ENCODE results near the gene IL23A. TPM values are rescaled to one million over a fixed set of nuclear protein-coding genes. Genes with fewer than 3 reads are reported as not detected.
A peak's percentile ranks its signal among the peaks of the same experiment; 100 is the strongest.
"Not testable (repeated sequence)": the region's sequence is repeated elsewhere in the genome, so short reads cannot be mapped to it uniquely, and the experiment has no call there.

Gene IL23A
- total RNA-seq, 2 experiments from 2014 or later, result 47.6 to 48.5 TPM

DNA sequence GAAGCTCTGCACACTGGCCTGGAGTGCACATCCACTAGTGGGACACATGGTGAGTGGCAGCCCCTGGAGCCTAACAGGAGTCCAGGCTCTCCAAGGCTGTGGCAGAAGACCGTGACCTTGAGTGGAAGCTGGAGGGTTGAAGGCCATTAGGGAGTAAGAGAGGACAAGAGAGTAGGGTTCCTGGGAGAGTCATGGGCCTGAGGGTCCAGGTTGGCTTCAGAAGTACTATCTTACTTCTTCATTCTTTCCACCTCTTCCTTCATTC, 406 bp downstream of the IL23A start:
- POLR2A ChIA-PET, result interaction anchor here (0.6 to 3.5 kb wide), 9 partner anchors 10 to 221 kb away, joined by 3 to 58 read pairs (median 4); partner anchors contain the start of genes CNPY2, STAT2, TIMELESS and ZC3H10
- H3K9me3 Mint-ChIP-seq, result no peaks in the 10 kb centered on the region
- intact Hi-C loops (cut with micrococcal nuclease), result loop anchor here (2.0 kb wide), 3 partner anchors 38 to 220 kb away; partner anchors contain the start of genes CS, TIMELESS and ZC3H10
- peaks cover 49% of the 10 kb centered on the region for H3K4me1 Mint-ChIP-seq (ENCODE audit: low read depth)
- no peak for DNase-seq
- peak overlapping the region; percentile 92 for H3K4me3 Mint-ChIP-seq
- CTCF ChIA-PET, result interaction anchor here (0.6 to 2.3 kb wide), 7 partner anchors 11 to 299 kb away, joined by 3 to 9 read pairs (median 3); partner anchors contain the start of genes ANKRD52 and STAT2
- H3K36me3 Mint-ChIP-seq, result peaks cover 26% of the 10 kb centered on the region
- H3K27ac Mint-ChIP-seq, result peak overlapping the region; percentile 98
- H3K27me3 Mint-ChIP-seq, result no peaks in the 10 kb centered on the region

DNA sequence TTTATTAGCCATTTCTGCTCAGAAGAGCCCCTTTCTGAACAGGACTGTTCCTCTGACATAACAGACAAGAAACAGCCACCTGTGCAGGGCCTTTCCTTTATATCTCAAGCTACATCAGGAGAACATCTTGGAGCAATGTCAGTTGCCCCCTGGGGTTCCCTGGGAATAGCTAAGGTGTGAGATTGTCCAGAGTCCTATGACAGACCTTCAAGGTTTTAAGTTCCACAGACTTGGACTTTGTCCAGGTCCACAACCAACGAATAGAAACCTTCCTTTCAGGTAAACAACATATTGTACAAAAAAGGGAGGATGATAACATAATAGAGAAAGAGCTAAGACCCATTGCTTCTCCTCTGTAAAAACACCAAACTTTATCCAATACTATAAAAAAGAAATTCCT, 2.9 kb downstream of the IL23A start:
- H3K9me3 Mint-ChIP-seq, result no peaks in the 10 kb centered on the region
- H3K36me3 Mint-ChIP-seq, result peaks cover 38% of the 10 kb centered on the region
- CTCF ChIA-PET, result no interaction called here
- DNase-seq, result no peak
- POLR2A ChIA-PET, result interaction anchor here (0.6 to 1.9 kb wide), 2 partner anchors 15 to 19 kb away, joined by 3 to 13 read pairs; partner anchors contain the start of gene STAT2
- intact Hi-C loops (cut with micrococcal nuclease), result no loop called here
- H3K27me3 Mint-ChIP-seq, result no peaks in the 10 kb centered on the region
- peaks cover 40% of the 10 kb centered on the region for H3K4me1 Mint-ChIP-seq (ENCODE audit: low read depth)
- peak overlapping the region; percentile 32 for H3K27ac Mint-ChIP-seq
- no peak overlapping the region for H3K4me3 Mint-ChIP-seq

DNA sequence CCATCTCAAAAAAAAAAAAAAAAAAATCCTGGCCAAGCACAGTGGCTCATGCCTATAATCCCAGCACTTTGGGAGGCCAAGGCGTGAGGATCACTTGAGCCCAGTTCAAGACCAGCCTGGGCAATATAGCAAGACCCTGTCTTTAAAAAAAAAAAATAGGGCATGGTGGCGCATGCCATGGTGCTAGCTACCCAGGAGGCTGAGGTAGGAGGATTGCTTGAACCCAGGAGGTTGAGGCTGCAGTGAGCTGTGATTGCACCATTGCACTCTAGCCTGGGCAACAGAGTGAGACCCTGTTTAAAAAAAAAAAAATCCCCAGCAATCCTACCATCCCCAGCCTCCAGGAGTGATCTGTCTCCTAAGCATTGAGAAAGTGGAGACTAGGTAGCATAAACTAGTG, 3.6 kb downstream of the IL23A start:
- ChIA-PET CTCF (interaction anchor here (0.8 kb wide), 1 partner anchor 106 kb away, joined by 3 read pairs; no protein-coding TSS in a partner anchor), POLR2A (interaction anchor here (1.9 kb wide), 1 partner anchor 18 kb away, joined by 13 read pairs; the partner anchor contains the start of gene STAT2)
- Mint-ChIP-seq H3K4me1 (ENCODE audit: low read depth) (peaks cover 36% of the 10 kb centered on the region), H3K36me3 (peaks cover 44% of the 10 kb centered on the region)
- H3K4me3 Mint-ChIP-seq; H3K27me3 Mint-ChIP-seq; H3K27ac Mint-ChIP-seq; H3K9me3 Mint-ChIP-seq; DNase-seq; intact Hi-C loops (cut with micrococcal nuclease): not testable (repeated sequence)

DNA sequence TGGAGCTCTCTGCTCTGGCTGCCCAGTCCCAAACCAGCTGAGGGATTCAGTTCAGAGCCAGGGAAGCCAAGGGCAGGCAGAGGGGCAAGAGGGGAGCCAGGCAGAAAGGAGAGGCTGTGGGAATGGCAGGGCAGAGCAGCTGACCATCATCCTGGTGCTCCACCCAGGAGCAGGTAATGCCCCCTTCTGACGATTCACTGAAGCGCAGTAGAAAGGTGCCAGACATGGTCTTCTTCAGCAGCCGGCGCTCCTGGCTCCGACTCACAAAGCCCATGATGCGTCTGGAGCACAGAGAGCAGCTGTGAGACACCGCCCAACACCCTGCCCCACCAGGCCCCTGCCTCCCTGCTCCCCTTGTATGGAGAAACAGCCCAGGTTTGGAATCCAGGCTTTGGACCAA, 8.0 kb downstream of the IL23A start:
- H3K4me3 Mint-ChIP-seq, result no peak overlapping the region

DNA sequence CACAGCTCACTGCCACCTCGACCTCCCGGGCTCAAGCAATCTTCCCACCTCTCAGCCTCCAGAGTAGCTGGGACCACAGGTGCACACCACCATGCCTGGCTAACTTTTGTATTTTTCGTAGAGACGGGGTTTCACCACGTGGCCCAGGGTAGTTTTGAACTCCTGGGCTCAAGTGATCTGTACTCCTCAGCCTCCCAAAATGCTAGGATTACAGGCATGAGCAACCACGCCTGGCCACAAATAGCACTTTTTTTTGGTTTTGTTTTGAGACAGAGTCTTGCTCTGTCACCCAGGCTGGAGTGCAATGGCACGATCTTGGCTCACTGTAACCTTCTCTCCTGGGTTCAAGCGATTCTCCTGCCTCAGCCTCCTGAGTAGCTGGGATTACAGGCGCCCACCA, 8.6 kb downstream of the IL23A start:
- H3K4me1 Mint-ChIP-seq (ENCODE audit: low read depth); DNase-seq; H3K27me3 Mint-ChIP-seq; intact Hi-C loops (cut with micrococcal nuclease); H3K27ac Mint-ChIP-seq; H3K4me3 Mint-ChIP-seq; H3K9me3 Mint-ChIP-seq; POLR2A ChIA-PET: not testable (repeated sequence)
- H3K36me3 Mint-ChIP-seq, result peaks cover 54% of the 10 kb centered on the region
- CTCF ChIA-PET, result interaction anchor here (0.6 to 2.0 kb wide), 5 partner anchors 11 to 102 kb away, joined by 3 to 7 read pairs (median 3); partner anchors contain the start of genes STAT2 and TIMELESS

More for the DNA sequence above, 8.0 kb downstream of the IL23A start:
- Mint-ChIP-seq H3K27ac (no peak overlapping the region), H3K4me1 (ENCODE audit: low read depth) (no peaks in the 10 kb centered on the region), H3K36me3 (peaks cover 54% of the 10 kb centered on the region), H3K27me3 (no peaks in the 10 kb centered on the region), H3K9me3 (no peaks in the 10 kb centered on the region)
- ChIA-PET CTCF (interaction anchor here (0.8 to 2.0 kb wide), 5 partner anchors 12 to 114 kb away, joined by 3 to 7 read pairs (median 3); partner anchors contain the start of genes STAT2 and TIMELESS), POLR2A (no interaction called here)
- peak; percentile 46 for DNase-seq
- intact Hi-C loops (cut with micrococcal nuclease), result no loop called here

DNA sequence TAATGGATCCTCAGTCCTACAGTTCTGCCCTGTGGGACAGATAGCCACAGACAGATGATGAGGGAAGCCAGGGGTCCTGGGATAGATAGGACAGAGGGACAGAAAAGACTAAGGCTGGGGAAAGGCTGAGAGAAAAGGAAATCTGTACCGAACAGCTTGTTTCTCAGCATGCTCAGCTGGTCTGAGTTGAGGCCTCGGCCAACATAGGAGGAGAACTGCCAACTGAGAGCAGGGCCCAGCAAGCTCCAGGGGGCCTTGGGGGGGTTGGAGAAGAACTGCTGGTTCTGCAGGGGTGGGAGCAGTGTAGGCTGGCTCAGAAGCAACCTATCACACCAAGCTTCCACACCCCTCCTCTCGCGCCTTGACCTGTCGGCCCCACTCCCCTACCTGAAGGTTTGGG, 10.1 kb downstream of the IL23A start:
- ChIA-PET POLR2A (interaction anchor here (0.7 to 0.9 kb wide), 2 partner anchors 9 to 10 kb away, joined by 3 read pairs; partner anchors contain the start of gene IL23A), CTCF (interaction anchor here (0.9 to 2.0 kb wide), 2 partner anchors 10 to 115 kb away, joined by 3 to 8 read pairs; partner anchors contain the start of gene STAT2)
- Mint-ChIP-seq H3K9me3 (no peaks in the 10 kb centered on the region), H3K4me1 (ENCODE audit: low read depth) (no peaks in the 10 kb centered on the region), H3K4me3 (no peak overlapping the region), H3K27ac (no peak overlapping the region), H3K36me3 (peaks cover 46% of the 10 kb centered on the region), H3K27me3 (no peaks in the 10 kb centered on the region)
- no peak for DNase-seq
- intact Hi-C loops (cut with micrococcal nuclease), result no loop called here

DNA sequence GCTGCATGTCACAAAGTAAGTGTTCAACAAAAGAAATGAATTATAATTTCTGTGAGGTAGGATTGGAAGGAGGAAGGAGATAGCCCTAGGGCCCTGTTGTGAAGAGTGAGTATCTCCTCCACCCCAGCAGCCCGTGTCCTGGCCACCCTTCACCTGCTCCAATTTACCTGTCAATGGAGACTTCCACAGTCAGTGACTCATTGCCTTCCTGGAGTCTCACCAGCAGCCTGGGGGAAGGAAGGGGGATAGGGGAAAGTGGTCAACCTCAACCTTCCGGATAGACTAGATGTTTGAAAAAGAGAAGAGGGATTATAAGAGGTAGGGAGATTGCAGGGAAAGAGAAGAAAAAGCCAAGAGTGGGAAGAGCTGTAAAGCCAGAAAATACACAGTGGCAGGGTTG, 12.0 kb downstream of the IL23A start:
- no peaks in the 10 kb centered on the region for H3K9me3 Mint-ChIP-seq
- DNase-seq, result no peak
- ChIA-PET CTCF (interaction anchor here (0.7 to 2.0 kb wide), 2 partner anchors 8 to 12 kb away, joined by 3 to 8 read pairs; partner anchors contain the start of genes IL23A and STAT2), POLR2A (interaction anchor here (1.0 kb wide), 1 partner anchor 9 kb away, joined by 4 read pairs; the partner anchor contains the start of gene STAT2)
- no peaks in the 10 kb centered on the region for H3K4me1 Mint-ChIP-seq (ENCODE audit: low read depth)
- H3K27ac Mint-ChIP-seq, result no peak overlapping the region
- H3K36me3 Mint-ChIP-seq, result peaks cover 50% of the 10 kb centered on the region
- H3K27me3 Mint-ChIP-seq, result no peaks in the 10 kb centered on the region
- no peak overlapping the region for H3K4me3 Mint-ChIP-seq
- intact Hi-C loops (cut with micrococcal nuclease), result no loop called here

DNA sequence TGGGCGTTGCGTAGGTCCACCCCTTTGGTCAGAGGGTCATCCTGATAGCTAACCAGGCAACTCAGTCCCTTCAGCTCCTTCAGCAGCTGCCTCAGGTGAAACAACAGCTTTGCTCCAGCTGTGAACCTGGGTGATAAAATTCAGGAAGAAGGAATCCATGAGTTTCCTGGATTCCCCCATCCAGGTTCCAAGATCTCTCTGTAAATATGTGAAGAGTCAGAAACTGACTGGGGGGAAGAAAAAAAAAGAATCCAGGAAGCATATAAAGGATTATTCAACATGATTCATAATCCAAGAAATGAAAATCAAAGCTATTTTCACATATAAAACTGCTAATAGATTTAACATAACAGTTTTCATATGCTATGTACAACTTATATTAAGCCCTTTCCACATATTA, 12.6 kb downstream of the IL23A start:
- H3K4me1 Mint-ChIP-seq (ENCODE audit: low read depth), result peaks cover 3% of the 10 kb centered on the region
- H3K36me3 Mint-ChIP-seq, result peaks cover 50% of the 10 kb centered on the region
- H3K4me3 Mint-ChIP-seq, result no peak overlapping the region
- DNase-seq, result no peak
- H3K9me3 Mint-ChIP-seq, result no peaks in the 10 kb centered on the region
- ChIA-PET CTCF (no interaction called here), POLR2A (interaction anchor here (0.6 to 1.0 kb wide), 3 partner anchors 8 to 141 kb away, joined by 3 to 4 read pairs (median 3); partner anchors contain the start of gene STAT2)
- H3K27ac Mint-ChIP-seq, result no peak overlapping the region
- no peaks in the 10 kb centered on the region for H3K27me3 Mint-ChIP-seq
- intact Hi-C loops (cut with micrococcal nuclease), result no loop called here

DNA sequence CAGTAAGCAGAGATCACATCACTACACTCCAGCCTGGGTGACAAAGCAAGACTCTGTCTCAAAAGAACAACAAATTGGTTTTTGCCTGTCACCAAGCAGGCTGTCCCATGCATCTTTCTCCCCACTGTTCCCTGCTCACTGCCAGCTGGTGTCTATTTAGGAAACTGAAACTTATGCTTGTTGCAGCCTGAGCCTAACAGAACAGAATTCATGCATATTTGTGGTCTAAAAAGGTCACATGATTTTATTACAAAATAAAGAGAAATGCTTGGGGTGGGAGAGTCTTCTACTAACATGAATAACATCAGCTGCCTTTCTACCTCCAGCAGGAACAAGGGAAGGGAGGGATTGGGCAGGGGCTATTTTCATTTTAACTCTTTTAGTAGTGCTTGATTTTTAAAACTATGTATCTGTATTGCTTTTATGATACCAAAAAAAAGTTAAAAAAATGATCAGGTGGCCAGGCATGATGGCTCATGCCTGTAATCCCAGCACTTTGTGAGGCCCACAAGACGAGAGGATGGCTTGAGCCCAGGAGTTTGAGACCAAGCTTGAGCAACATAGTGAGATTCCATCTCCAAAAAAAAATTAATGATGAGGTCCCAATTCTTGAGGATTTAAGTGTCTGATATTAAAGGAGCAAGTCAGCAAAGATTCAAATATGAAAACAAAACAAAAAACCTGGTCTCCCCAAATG, 20.3 kb downstream of the IL23A start:
- DNase-seq, result peak; percentile 38
- POLR2A ChIA-PET, result interaction anchor here (0.8 to 5.3 kb wide), 8 partner anchors 8 to 255 kb away, joined by 3 to 58 read pairs (median 10); partner anchors contain the start of genes IL23A, PA2G4, PAN2 and SPRYD4
- peaks cover 19% of the 10 kb centered on the region for H3K4me1 Mint-ChIP-seq (ENCODE audit: low read depth)

DNA sequence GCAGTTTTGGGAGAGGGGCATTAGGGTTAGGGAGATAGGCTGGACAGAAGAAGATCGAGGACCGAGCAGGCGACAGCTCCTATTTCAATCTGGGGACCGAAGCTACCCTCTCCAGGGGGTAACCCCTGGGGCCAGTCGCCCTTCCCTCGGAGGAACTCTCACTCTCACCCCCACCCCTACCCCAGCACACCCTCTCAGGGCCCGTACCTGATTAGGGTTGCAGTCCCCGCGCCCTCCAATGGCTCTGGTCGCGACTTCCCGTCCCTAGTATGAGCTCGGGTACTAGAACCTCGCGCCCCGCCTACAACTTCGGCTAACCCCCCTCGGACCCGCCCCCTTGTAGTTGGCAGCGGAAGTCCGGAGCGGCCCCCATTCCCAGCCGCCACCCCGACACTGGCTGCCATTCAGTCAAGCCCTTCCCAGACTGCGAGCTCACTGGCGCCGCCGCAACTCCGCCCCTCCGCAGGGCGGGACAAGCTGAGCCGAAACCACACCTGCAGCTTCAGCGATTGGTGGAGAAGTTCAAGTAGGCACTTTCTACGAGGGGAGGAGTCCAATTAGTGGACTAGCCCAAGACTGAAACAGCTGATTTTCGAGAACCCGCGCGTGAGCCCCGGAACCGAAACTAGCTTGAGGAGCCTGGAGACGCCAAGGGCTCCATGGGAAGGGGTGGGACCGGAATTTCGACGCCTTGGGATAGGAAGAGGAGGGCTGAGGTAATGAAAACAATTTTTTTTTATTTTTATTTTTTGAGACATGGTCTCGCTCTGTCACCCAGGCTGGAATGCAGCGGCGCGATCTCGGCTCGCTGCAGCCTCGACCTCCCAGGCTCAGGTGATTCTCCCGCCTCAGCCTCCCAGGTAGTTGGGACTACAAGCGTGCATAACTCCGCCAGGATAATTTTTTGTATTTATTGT, 21.4 kb downstream of the IL23A start, which contains the start of gene STAT2:
STAT2 (minus strand) TSS at position 257 of the 917 bp plus-strand sequence. CDS start 3,536 bp downstream, outside the sequence.
- no peaks in the 10 kb centered on the region for H3K27me3 Mint-ChIP-seq
- H3K36me3 Mint-ChIP-seq, result peaks cover 12% of the 10 kb centered on the region
- peak; percentile 100 for DNase-seq
- peaks cover 19% of the 10 kb centered on the region for H3K4me1 Mint-ChIP-seq (ENCODE audit: low read depth)
- peak within 1 kb of the TSS; percentile 94 for H3K27ac Mint-ChIP-seq
- ChIA-PET POLR2A (interaction anchor here (0.6 to 5.3 kb wide), 13 partner anchors 9 to 727 kb away, joined by 3 to 58 read pairs (median 6); partner anchors contain the start of genes ANKRD52, CNPY2, IL23A and PA2G4), CTCF (interaction anchor here (0.6 to 2.2 kb wide), 18 partner anchors 10 to 277 kb away, joined by 3 to 22 read pairs (median 4); partner anchors contain the start of genes CNPY2, IL23A, PAN2 and SMARCC2)
- H3K4me3 Mint-ChIP-seq, result peak within 1 kb of the TSS; percentile 89
- H3K9me3 Mint-ChIP-seq, result no peaks in the 10 kb centered on the region
- intact Hi-C loops (cut with micrococcal nuclease), result loop anchor here (1.0 to 5.0 kb wide), 10 partner anchors 22 to 277 kb away; partner anchors contain the start of genes ANKRD52, CS, IL23A and NABP2

More for the DNA sequence above, 20.3 kb downstream of the IL23A start:
- intact Hi-C loops (cut with micrococcal nuclease), result no loop called here
- H3K27ac Mint-ChIP-seq, result peak overlapping the region; percentile 94
- CTCF ChIA-PET, result interaction anchor here (1.0 to 2.4 kb wide), 15 partner anchors 9 to 241 kb away, joined by 3 to 22 read pairs (median 5); partner anchors contain the start of genes CNPY2, IL23A, SMARCC2 and TIMELESS
- H3K4me3 Mint-ChIP-seq, result peak overlapping the region; percentile 89
- H3K27me3 Mint-ChIP-seq, result no peaks in the 10 kb centered on the region
- H3K36me3 Mint-ChIP-seq, result peaks cover 19% of the 10 kb centered on the region
- no peaks in the 10 kb centered on the region for H3K9me3 Mint-ChIP-seq

All from activated CD4-positive, alpha-beta memory T cell treated with anti-CD3 and anti-CD28 coated beads for 36 hours (primary cell).